Ishikawa (cell line): ENCODE results near the gene COX17.

Source experiments
- EP300 ChIP-seq: IDR thresholded peaks from 2 replicates; pipeline ENCODE4 v1.6.1; 2012; ENCODE audit warnings: borderline replicate concordance
- MAX ChIP-seq: IDR thresholded peaks from 2 replicates; pipeline ENCODE4 v1.6.1; 2012
- REST ChIP-seq: IDR thresholded peaks from 2 replicates; pipeline ENCODE4 v1.6.1; 2012; ENCODE audit warnings: low read depth, mild to moderate bottlenecking
- TAF1 ChIP-seq: IDR thresholded peaks from 2 replicates; pipeline ENCODE4 v1.6.1; 2012; ENCODE audit warnings: low read depth, mild to moderate bottlenecking
- TCF12 ChIP-seq: IDR thresholded peaks from 2 replicates; pipeline ENCODE4 v1.6.1; 2012; ENCODE audit warnings: low read depth
- TEAD4 ChIP-seq: IDR thresholded peaks from 2 replicates; pipeline ENCODE4 v1.6.1; 2012
- YY1 ChIP-seq: IDR thresholded peaks from 2 replicates; pipeline ENCODE4 v1.6.1; 2012; ENCODE audit warnings: low read depth

- TF ChIP-seq EP300, result no peak
- no peak for TF ChIP-seq REST
- no peak for TF ChIP-seq TEAD4
- TF ChIP-seq TAF1, result no peak
- TF ChIP-seq MAX, result no peak
- TF ChIP-seq YY1, result no peak
- no peak for TF ChIP-seq TCF12
Measured at GRCh38 chr3:119639494-119640350, 37.5 kb downstream of the COX17 start.
